ENCODE data around the gene SH3RF2.

SH3RF2 gene

DNA sequence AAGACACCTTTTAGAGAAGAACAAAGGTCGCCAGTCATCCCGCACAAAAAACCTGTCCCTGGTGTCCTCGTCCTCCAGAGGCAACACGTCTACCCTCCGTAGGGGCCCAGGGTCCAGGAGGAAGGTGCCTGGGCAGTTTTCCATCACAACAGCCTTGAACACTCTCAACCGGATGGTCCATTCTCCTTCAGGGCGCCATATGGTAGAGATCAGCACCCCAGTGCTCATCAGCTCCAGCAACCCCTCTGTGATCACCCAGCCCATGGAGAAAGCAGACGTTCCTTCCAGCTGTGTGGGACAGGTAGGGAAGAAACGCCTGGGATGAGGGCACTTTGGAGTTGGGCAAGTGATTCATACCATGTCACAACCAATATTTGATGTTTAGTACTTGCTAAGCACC, 77.4 kb downstream of the SH3RF2 start:
- no peak for DNase-seq

GRCh38 chr5:146015001-146015400, 78.6 kb downstream of the SH3RF2 start:
- no peak for DNase-seq

DNA sequence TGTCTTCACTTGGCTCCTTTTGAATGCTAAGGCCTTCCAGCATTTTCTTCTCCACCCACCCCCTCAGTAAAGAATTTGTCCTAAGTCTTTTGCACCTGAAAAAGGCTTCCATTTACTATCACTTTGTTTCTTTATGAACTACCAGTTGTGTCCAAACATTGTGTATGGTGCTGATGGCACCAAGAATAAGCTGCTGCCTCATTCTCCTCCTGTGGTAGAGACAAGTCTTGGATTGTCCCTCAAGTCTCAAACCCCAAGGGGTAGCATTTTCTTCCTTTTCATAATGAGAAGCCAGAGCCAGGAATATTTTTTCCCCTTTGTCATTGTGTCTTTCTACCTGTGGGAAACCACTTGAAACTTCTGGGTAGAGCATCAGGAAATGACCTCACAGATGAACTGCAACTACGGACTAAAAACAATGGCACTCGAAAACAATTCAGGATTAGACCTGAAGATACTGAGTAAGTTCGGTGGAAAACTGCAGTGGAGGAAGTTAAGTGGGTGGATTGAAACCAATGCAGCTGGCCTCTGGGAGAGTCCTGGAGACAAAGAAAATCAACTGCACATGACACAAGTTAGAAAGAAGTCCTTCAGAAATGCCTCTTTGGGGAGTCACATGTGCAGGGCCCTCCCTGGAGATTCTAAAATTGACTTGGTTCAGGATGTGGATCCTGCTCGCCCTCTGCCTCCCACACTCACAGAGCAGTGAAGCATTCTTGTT, 80.5 kb downstream of the SH3RF2 start:
- DNase-seq, result peak; percentile 10 to 38 (median 33)

- DNase-seq, result no peak
Measured at GRCh38 chr5:146018514-146019375, 82.4 kb downstream of the SH3RF2 start.

DNA sequence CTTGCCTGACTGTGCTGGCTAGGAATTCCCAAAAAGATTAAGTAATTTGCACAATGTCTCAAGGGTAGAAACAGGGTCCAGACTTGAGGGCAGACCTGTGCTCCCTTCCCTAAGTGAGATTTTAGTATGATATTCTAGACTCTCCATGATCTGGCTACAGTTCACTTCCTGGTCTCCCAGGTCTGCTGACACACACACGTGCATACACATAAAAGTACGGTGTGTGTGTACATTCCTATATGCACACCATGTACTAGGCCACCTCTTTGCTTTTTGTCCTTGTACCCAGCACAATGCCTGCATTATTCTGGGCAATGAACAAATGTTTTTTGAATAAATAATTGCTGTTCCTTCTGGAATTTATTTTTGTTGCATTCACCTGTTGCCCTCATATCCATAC, 83.7 kb downstream of the SH3RF2 start:
- DNase-seq, result no peak

DNA sequence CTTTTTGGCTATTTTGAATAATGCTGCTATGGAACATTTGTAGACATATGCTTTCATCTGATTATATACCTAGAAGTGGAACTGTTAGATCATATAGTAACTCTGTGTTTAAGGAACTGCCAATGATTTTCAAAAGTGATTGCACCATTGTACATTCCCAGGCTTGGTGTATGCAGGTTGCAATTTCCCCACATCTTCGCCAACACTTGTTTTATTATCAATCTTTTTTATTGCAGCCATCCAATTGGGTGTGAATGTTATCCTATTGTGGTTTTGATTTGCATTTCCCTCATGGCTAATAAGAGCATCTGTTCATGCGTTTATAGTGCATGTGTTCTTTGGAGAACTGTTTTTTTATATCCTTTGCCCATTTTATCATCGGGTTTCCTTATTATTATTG, 87.7 kb downstream of the SH3RF2 start:
- no peak for DNase-seq

GRCh38 chr5:146025114-146025680, 88.8 kb downstream of the SH3RF2 start:
- DNase-seq, result no peak

DNA sequence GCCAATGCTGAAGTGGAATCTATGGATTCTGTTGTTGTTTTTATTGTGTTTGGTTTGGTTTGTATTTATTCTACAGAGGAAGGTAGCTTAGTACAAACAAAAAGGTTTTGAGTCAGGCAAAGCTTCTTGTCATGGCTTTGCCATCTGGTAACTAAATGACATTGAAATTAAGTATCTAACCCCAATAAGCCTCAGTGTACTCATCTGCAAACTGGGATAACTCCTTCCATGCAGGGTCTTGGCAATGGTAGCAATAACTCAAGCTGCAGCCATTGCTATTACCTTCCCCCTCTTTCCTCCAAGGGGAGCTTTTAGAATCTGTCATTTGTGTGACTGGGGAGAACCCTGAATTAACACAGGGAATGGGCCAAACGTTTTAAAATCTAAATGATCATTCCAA, 89.3 kb downstream of the SH3RF2 start:
- no peak for DNase-seq

GRCh38 chr5:146026307-146027010, 90.1 kb downstream of the SH3RF2 start:
- no peak for DNase-seq

DNA sequence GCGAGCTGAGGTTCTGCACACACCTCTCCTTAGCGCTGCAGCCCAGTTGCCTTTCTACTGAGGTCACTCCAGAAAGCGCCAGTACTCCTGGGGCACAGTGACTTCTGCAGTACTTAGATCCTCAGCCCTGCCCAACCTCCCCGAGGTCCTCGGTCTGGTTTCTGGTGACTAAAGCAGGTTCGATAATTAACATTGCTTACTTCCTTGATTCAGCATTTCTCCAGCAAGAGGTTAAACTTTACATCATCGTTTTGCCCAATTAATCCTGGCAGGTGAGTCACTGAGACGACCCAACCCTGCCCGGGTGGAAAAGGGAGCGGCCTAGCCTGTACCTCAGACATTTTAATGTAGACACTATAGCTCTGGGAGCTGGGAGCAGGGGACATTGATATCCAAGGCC, 91.4 kb downstream of the SH3RF2 start:
- no peak for DNase-seq

GRCh38 chr5:146032911-146033310, 96.5 kb downstream of the SH3RF2 start:
- DNase-seq, result no peak

GRCh38 chr5:146034127-146034526, 97.7 kb downstream of the SH3RF2 start:
- DNase-seq, result no peak

GRCh38 chr5:146034605-146035004, 98.2 kb downstream of the SH3RF2 start:
- DNase-seq, result no peak

DNA sequence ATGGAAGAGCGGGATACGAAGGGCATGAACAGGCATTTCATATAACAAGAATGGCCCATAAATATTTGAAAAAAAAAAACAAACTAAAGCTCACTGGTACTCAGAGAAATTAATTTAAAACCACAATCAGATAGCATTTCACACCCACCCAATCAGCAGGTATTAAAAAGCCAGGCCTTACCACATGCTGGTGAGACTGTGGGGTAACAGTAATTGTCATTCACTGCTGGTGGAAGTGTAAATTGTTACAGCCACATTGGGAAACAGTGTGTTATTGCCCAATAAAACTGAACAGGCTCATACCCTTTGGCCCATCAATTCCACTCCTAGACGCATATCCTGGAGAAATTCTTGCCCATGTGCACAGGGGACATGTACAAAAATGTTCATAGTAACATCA, 103.0 kb downstream of the SH3RF2 start:
- peak; percentile 12 to 49 (median 22) for DNase-seq

DNA sequence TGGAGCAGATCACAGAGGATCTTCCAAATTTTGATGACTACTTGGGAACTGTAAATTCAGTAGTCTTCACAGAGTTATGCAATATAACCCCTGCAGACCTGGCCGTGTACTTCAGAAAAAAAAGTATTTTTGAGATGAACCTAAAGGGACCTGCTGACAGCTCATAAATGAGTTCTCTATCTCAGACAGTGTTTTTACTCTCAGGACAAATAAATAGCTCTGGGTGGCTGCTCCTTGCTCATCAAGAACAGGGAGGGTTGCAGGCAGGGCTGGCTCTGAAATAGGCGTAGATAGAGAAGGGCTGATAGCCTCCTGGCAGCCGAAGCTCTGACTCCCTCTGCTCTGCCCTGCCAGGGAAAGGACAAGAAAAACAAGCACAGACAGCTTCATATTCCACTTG, 104.1 kb downstream of the SH3RF2 start:
- DNase-seq, result no peak

DNA sequence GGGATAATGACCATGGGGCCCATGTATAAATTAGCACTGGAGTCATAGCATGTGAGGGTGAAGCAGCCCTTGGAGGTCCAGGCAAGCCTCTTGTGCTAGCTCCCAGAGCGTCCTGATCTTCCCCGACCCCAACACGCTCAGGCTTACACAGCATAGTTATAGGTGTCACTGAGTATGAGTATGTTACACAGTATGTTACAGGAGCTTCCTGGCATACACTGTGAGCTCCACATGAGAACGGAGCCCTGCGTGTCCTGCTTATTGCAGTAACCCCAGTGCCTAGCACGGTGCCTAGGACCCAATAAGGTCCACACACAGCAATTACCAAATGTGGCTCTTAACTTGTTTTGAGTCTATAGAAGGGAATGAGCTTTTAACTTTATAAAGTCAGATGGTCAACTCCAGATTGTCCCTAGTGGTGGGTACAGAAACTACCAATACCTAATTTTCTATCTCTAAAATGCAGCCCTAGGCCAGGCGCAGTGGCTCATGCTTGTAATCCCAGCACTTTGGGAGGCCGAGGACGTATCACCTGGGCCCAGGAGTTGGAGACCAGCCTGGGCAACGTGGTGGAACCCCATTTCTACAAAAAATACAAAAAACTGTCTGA, 104.9 kb downstream of the SH3RF2 start:
- peak in 1 of 3 donors; percentile 12 for DNase-seq

DNA sequence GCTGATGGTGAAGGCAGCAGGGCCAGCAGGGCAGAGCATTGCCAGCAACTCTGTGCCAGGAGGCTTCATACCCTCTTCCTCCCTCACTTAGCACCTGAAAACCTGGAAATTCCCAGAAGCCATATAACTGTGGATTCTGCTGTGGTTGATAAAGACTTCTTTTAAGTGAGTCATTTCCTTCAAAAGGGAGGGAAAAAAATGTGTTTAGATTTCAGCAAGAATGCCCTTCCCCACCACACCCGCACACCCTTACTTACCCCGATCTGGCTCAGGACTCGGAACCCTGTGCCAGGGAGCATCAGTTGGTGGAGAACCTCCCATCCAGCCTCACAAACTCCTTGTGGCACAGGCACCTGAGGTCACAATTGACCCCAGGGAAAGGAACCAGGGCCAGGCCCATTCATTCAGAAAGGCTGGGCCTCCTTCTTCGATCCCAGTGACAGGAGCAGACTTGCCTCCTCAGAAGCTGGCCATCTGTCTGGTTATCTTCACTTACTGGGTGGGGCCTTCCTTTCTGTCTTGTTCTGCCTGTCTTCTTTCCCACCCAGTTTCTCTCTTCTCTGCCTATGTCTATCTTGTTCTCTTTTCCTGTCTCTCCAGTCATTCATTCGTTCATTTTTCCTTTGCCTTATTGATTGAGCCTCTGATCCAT, 106.4 kb downstream of the SH3RF2 start:
- no peak for DNase-seq

GRCh38 chr5:146043722-146044121, 107.3 kb downstream of the SH3RF2 start:
- no peak for DNase-seq

- DNase-seq, result no peak
Measured at GRCh38 chr5:146047396-146047795, 111.0 kb downstream of the SH3RF2 start.

DNA sequence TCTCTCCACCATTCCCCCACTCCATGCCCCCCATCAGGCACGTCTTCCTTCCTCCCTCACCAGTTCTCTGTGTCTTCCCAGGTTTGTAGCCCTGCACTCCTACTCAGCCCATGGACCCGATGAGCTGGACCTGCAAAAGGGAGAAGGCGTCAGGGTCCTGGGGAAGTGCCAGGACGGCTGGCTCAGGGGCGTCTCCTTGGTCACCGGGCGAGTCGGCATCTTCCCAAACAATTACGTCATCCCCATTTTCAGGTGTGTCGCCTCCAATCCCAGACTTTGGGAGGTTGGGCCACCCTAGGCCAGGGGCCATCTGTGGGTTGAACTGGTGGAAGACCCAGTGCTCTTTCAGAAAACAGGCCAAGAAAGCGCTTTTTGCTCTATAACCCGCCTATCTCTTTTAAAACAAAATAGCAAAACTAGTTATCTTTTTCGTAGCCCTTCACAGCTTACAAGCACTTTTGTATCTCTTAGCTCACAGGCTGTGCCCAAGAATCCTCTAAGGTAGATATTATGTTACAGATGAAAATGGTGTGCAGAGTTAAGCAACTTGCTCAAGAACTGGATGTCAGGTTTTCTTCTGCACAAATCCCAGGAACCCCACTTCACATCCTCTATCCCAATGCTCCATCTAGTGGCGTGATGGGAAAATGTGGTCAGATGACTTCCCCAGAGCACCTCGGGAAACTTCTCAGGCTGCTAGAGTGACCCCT, 112.8 kb downstream of the SH3RF2 start:
- peak; percentile 63 to 76 (median 68) for DNase-seq

- no peak for DNase-seq
Measured at GRCh38 chr5:146049704-146050026, 113.3 kb downstream of the SH3RF2 start.

- no peak for DNase-seq
Measured at GRCh38 chr5:146050086-146050485, 113.7 kb downstream of the SH3RF2 start.
